Tibial nerve (tissue), 4 donors: ENCODE measurements around the gene TAF1D. TPM values are rescaled to one million over a fixed set of nuclear protein-coding genes. Genes with fewer than 3 reads are reported as not detected.
"Not testable (repeated sequence)": the region's sequence is repeated elsewhere in the genome, so short reads cannot be mapped to it uniquely, and the experiment has no call there.

Experiments used
- DNase-seq, 2 donors: peaks; one replicate each; pipeline ENCODE4 v3.0.0-alpha.2; 2019; ENCODE audit warnings: low spot score in 2 of 2
- H3K27ac ChIP-seq, 4 donors: fragments of 200-600 bp; sonication (generic) in 3 of 4; one replicate each; pipeline ENCODE4 v1.5.1; 2017 to 2019; ENCODE audit warnings: mild to moderate bottlenecking in 1 of 4
- H3K27me3 ChIP-seq, 2 donors: fragments of 200-600 bp; sonication (generic) in 1 of 2; one replicate each; pipeline versions ENCODE4 v1.5.1 to v1.6.0; 2017 to 2019
- H3K36me3 ChIP-seq, 3 donors: fragments of 200-600 bp; sonication (generic); one replicate each; pipeline ENCODE4 v1.5.1; 2018 to 2019
- H3K4me1 ChIP-seq, 4 donors: fragments of 200-600 bp; sonication (generic) in 3 of 4; one replicate each; pipeline ENCODE4 v1.5.1; 2017 to 2019
- H3K4me3 ChIP-seq, 4 donors: fragments of 200-600 bp; sonication (generic) in 3 of 4; one replicate each; pipeline ENCODE4 v1.5.1; 2017 to 2019; ENCODE audit warnings: mild to moderate bottlenecking in 1 of 4, moderate library complexity in 1 of 4
- H3K9me3 ChIP-seq, 4 donors: fragments of 200-600 bp; sonication (generic) in 3 of 4; one replicate each; pipeline ENCODE4 v1.5.1; 2017 to 2019
- CTCF ChIP-seq, 5 experiments: fragments of 200-600 bp in 3 of 5; fragments of 450-650 bp in 2 of 5; sonication (generic) in 3 of 5; IDR thresholded peaks; one replicate each; pipeline ENCODE4 v1.5.1; 2016 to 2019; ENCODE audit warnings: antibody characterized with exemption in 5 of 5, mild to moderate bottlenecking in 3 of 5, moderate library complexity in 2 of 5
- EP300 ChIP-seq, 2 donors: sonication (generic); formaldehyde crosslinking; IDR thresholded peaks; one replicate each; pipeline ENCODE4 v1.6.1; 2017; ENCODE audit warnings: antibody characterized with exemption in 2 of 2, mild to moderate bottlenecking in 1 of 2
- POLR2A ChIP-seq, 2 donors: fragments of 450-650 bp; IDR thresholded peaks; one replicate each; pipeline ENCODE4 v1.6.1; 2017; ENCODE audit warnings: antibody characterized with exemption in 2 of 2, mild to moderate bottlenecking in 2 of 2, moderate library complexity in 2 of 2
- WGBS, 2 donors: methylation state at CpG; one replicate each; pipeline ENCODE4 v1.1.5; 2018; 5-methylcytosine and 5-hydroxymethylcytosine counted together
- total RNA-seq, 4 donors: library from RNA; depleted of rRNA; stranded (reverse); fragments of >200 nt; gene quantifications; one replicate each; pipeline ENCODE4 v1.1.0, GENCODE V29; 2016

The TAF1D gene
- total RNA-seq, 4 donors from 2014 or later, result 106 to 166 (median 127) TPM

GRCh38 chr11:93747122-93747521 lies 5.8 kb upstream of the TAF1D start:
- WGBS, 2 donors, result 78% methylated on average over 1 of the region's 1 CpG
- no peak overlapping the region for H3K4me3 ChIP-seq

GRCh38 chr11:93746101-93746500 lies 4.8 kb upstream of the TAF1D start:
- peaks cover 0 to 9% (median 0%) of the 10 kb centered on the region in 3 donors for H3K36me3 ChIP-seq
- TF ChIP-seq CTCF (IDR thresholded peaks at IDR 0.05) (no peak), POLR2A (IDR thresholded peaks at IDR 0.05) (no peak), EP300 (IDR thresholded peaks at IDR 0.05) (no peak)
- no peak overlapping the region for H3K4me3 ChIP-seq
- H3K27me3 ChIP-seq, result no peaks in the 10 kb centered on the region
- peaks cover 0 to 39% (median 8%) of the 10 kb centered on the region in 4 donors for H3K4me1 ChIP-seq
- no peaks in the 10 kb centered on the region for H3K9me3 ChIP-seq
- 67 to 68% methylated on average over 2 of the region's 2 CpGs for WGBS, 2 donors
- H3K27ac ChIP-seq, result no peak overlapping the region
- DNase-seq, result no peak

More at GRCh38 chr11:93747122-93747521, 5.8 kb upstream of the TAF1D start:
- H3K36me3 ChIP-seq, result peaks cover 0 to 13% (median 0%) of the 10 kb centered on the region in 3 donors
- H3K9me3 ChIP-seq, result no peaks in the 10 kb centered on the region
- peaks cover 0 to 37% (median 6%) of the 10 kb centered on the region in 4 donors for H3K4me1 ChIP-seq
- no peak for DNase-seq
- no peaks in the 10 kb centered on the region for H3K27me3 ChIP-seq
- no peak for TF ChIP-seq EP300 (IDR thresholded peaks at IDR 0.05)
- no peak for TF ChIP-seq CTCF (IDR thresholded peaks at IDR 0.05)
- TF ChIP-seq POLR2A (IDR thresholded peaks at IDR 0.05), result no peak
- H3K27ac ChIP-seq, result no peak overlapping the region

- not testable (repeated sequence) for H3K27me3 ChIP-seq, DNase-seq, H3K4me3 ChIP-seq, H3K36me3 ChIP-seq, H3K9me3 ChIP-seq
- Histone ChIP-seq H3K4me1 (peaks cover 0 to 39% (median 8%) of the 10 kb centered on the region in 4 donors), H3K27ac (peak overlapping the region in 3 of 4 donors; percentile 29 to 61 (median 44))
- 38 to 41% methylated on average over 12 of the region's 12 CpGs for WGBS, 2 donors
These were observed 3.9 kb upstream of the TAF1D start for GRCh38 chr11:93745005-93745755.

GRCh38 chr11:93744669-93745004 lies 3.3 kb upstream of the TAF1D start:
- peaks cover 0 to 44% (median 12%) of the 10 kb centered on the region in 4 donors for H3K4me1 ChIP-seq
- DNase-seq, result no peak
- WGBS, 2 donors, result 67 to 73% methylated on average over 7 of the region's 7 CpGs
- no peaks in the 10 kb centered on the region for H3K9me3 ChIP-seq
- H3K27me3 ChIP-seq, result no peaks in the 10 kb centered on the region
- H3K4me3 ChIP-seq, result no peak overlapping the region
- TF ChIP-seq EP300 (IDR thresholded peaks at IDR 0.05) (no peak), POLR2A (IDR thresholded peaks at IDR 0.05) (no peak), CTCF (IDR thresholded peaks at IDR 0.05) (no peak)
- peak overlapping the region in 3 of 4 donors; percentile 29 to 61 (median 44) for H3K27ac ChIP-seq
- H3K36me3 ChIP-seq, result peaks cover 0 to 9% (median 0%) of the 10 kb centered on the region in 3 donors

- TF ChIP-seq CTCF (IDR thresholded peaks at IDR 0.05) (no peak), POLR2A (IDR thresholded peaks at IDR 0.05) (no peak), EP300 (IDR thresholded peaks at IDR 0.05) (no peak)
- WGBS, 2 donors, result 87 to 93% methylated on average over 15 to 23 of the region's 23 CpGs
- Histone ChIP-seq H3K9me3 (no peaks in the 10 kb centered on the region), H3K36me3 (peaks cover 0 to 9% (median 0%) of the 10 kb centered on the region in 3 donors), H3K27ac (no peak overlapping the region), H3K4me1 (peaks cover 8 to 57% (median 25%) of the 10 kb centered on the region in 4 donors), H3K4me3 (no peak overlapping the region), H3K27me3 (no peaks in the 10 kb centered on the region)
- no peak for DNase-seq
These were observed 2.0 kb upstream of the TAF1D start for GRCh38 chr11:93743291-93743690.
